H1 (cell line): ENCODE measurements around the gene ZNF747. TPM values are rescaled to one million over a fixed set of nuclear protein-coding genes. Genes with fewer than 3 reads are reported as not detected.

Experiments used
- CTCF ChIA-PET: fragments of 300-600 bp; sonication (Branson Sonifier 250); formaldehyde crosslinking; loops from one replicate; lab custom pipeline; 2021; ENCODE audit not compliant: partially characterized antibody; lab: Charles Lee
- POLR2A ChIA-PET: fragments of 300-600 bp; sonication (Branson Sonifier 250); formaldehyde crosslinking; loops from one replicate; lab custom pipeline; 2021; ENCODE audit warnings: inconsistent platforms; ENCODE audit not compliant: partially characterized antibody; lab: Charles Lee
- DNase-seq, 2 experiments: peaks; one replicate each; pipeline versions ENCODE4 v3.0.0 to v3.0.0-alpha.2; 2010 to 2022; ENCODE audit warnings: low spot score in 2 of 2, low read depth in 1 of 2, mixed read lengths in 1 of 2
- FAIRE-seq: peaks from 2 replicates; lab custom pipeline; 2011; peaks lifted over from hg19 to GRCh38; lab: Jason Lieb, UNC
- H2AFZ ChIP-seq: 2 replicates; pipeline ENCODE4 v1.8.1; 2012; ENCODE audit warnings: low read length, inconsistent platforms
- H2AK5ac ChIP-seq: 2 replicates; pipeline ENCODE4 v1.6.1; 2013; ENCODE audit warnings: low read depth, low read length
- H2BK120ac ChIP-seq: replicated peaks from 2 replicates; pipeline ENCODE3; 2013; ENCODE audit warnings: low read depth, low read length, inconsistent platforms
- H2BK12ac ChIP-seq: 2 replicates; pipeline ENCODE4 v1.6.1; 2013; ENCODE audit warnings: low read depth, low read length
- H2BK15ac ChIP-seq: 2 replicates; pipeline ENCODE4 v1.6.1; 2013; ENCODE audit warnings: low read length
- H2BK20ac ChIP-seq: 2 replicates; pipeline ENCODE4 v1.6.1; 2013; ENCODE audit warnings: low read length
- H2BK5ac ChIP-seq: 2 replicates; pipeline ENCODE4 v1.6.1; 2013; ENCODE audit warnings: low read depth, low read length
- H3K14ac ChIP-seq: 2 replicates; pipeline ENCODE4 v1.6.1; 2013; ENCODE audit warnings: inconsistent platforms; ENCODE audit not compliant: insufficient read length
- H3K18ac ChIP-seq: 2 replicates; pipeline ENCODE4 v1.6.1; 2013; ENCODE audit warnings: low read length; ENCODE audit errors: extremely low read depth
- H3K23ac ChIP-seq: 2 replicates; pipeline ENCODE4 v1.6.1; 2013; ENCODE audit warnings: inconsistent platforms; ENCODE audit not compliant: insufficient read length
- H3K23me2 ChIP-seq: 2 replicates; pipeline ENCODE4 v1.6.1; 2013; ENCODE audit warnings: low read depth, low read length
- H3K27ac ChIP-seq: 2 replicates; pipeline ENCODE4 v1.6.1; 2011; ENCODE audit warnings: low read depth, low read length, inconsistent platforms
- H3K27me3 ChIP-seq, 4 experiments: replicated peaks in 1 of 4; 1 replicate in 1 of 4; 2 replicates in 3 of 4; pipeline versions ENCODE4 v1.6.1 to v1.8.1; 2011 to 2013; ENCODE audit warnings: low read length in 3 of 4, mild to moderate bottlenecking in 3 of 4, inconsistent platforms in 2 of 4, mixed read lengths in 2 of 4, moderate library complexity in 1 of 4; ENCODE audit not compliant: control insufficient read depth in 3 of 4, insufficient read depth in 3 of 4; ENCODE audit errors: extremely low read depth in 1 of 4
- H3K36me3 ChIP-seq, 4 experiments: 2 replicates each; pipeline versions ENCODE4 v1.6.1 to v1.8.1; 2011 to 2013; ENCODE audit warnings: mild to moderate bottlenecking in 4 of 4, low read length in 3 of 4, moderate library complexity in 2 of 4, control low read depth in 1 of 4, inconsistent platforms in 1 of 4; ENCODE audit not compliant: insufficient read depth in 4 of 4, control insufficient read depth in 2 of 4
- H3K4ac ChIP-seq: replicated peaks from 2 replicates; pipeline ENCODE3; 2013; ENCODE audit warnings: low read length, low read depth, mixed read lengths, inconsistent platforms; ENCODE audit not compliant: insufficient read length
- H3K4me1 ChIP-seq, 4 experiments: replicated peaks in 1 of 4; 1 replicate in 1 of 4; 2 replicates in 3 of 4; pipeline versions ENCODE4 v1.6.1 to v1.8.1; 2011 to 2013; ENCODE audit warnings: low read length in 3 of 4, inconsistent platforms in 2 of 4, mixed read lengths in 1 of 4; ENCODE audit not compliant: insufficient read depth in 4 of 4, control insufficient read depth in 3 of 4
- H3K4me2 ChIP-seq, 2 experiments: 2 replicates each; pipeline versions ENCODE4 v1.6.1 to v1.8.1; 2011 to 2013; ENCODE audit warnings: low read depth in 2 of 2, low read length in 2 of 2, control low read depth in 1 of 2, inconsistent platforms in 1 of 2, mild to moderate bottlenecking in 1 of 2; ENCODE audit not compliant: insufficient read depth in 1 of 2
- H3K4me3 ChIP-seq, 4 experiments: fragments of 200-600, 300-600 bp in 1 of 4; sonication (generic), shearing (Covaris generic), sonication (Bioruptor Twin) in 1 of 4; 2 replicates each; pipeline versions ENCODE4 v1.5.1 to v1.8.1; 2011 to 2016; ENCODE audit warnings: low read length in 4 of 4, low read depth in 3 of 4, control low read depth in 2 of 4, inconsistent platforms in 2 of 4, mild to moderate bottlenecking in 2 of 4, mixed read lengths in 1 of 4, moderate library complexity in 1 of 4; ENCODE audit not compliant: insufficient read depth in 2 of 4; ENCODE audit errors: extremely low read depth in 1 of 4
- H3K56ac ChIP-seq: replicated peaks from 2 replicates; pipeline ENCODE3; 2013; ENCODE audit warnings: low read depth, mild to moderate bottlenecking, mixed read lengths, low read length, inconsistent platforms; ENCODE audit not compliant: insufficient read length
- H3K79me1 ChIP-seq: 2 replicates; pipeline ENCODE4 v1.6.1; 2013; ENCODE audit warnings: low read depth, low read length, control low read depth
- H3K79me2 ChIP-seq, 2 experiments: 2 replicates each; pipeline versions ENCODE4 v1.6.1 to v1.8.1; 2012 to 2013; ENCODE audit warnings: low read length in 2 of 2, mild to moderate bottlenecking in 2 of 2, inconsistent platforms in 1 of 2; ENCODE audit not compliant: insufficient read depth in 2 of 2, control insufficient read depth in 1 of 2
- H3K9ac ChIP-seq, 4 experiments: replicated peaks in 1 of 4; 1 replicate in 1 of 4; 2 replicates in 3 of 4; pipeline versions ENCODE4 v1.6.1 to v1.8.1; 2011 to 2013; ENCODE audit warnings: low read depth in 3 of 4, low read length in 3 of 4, control low read depth in 2 of 4, mild to moderate bottlenecking in 2 of 4, moderate library complexity in 2 of 4, inconsistent platforms in 1 of 4; ENCODE audit errors: extremely low read depth in 1 of 4
- H3K9me3 ChIP-seq, 2 experiments: 2 replicates each; pipeline versions ENCODE4 v1.6.1 to v1.8.1; 2012 to 2013; ENCODE audit warnings: mild to moderate bottlenecking in 2 of 2, moderate library complexity in 2 of 2, control low read depth in 1 of 2, inconsistent platforms in 1 of 2, low read depth in 1 of 2, low read length in 1 of 2, mixed read lengths in 1 of 2; ENCODE audit not compliant: insufficient read depth in 2 of 2
- H4K20me1 ChIP-seq, 2 experiments: replicated peaks in 1 of 2; 2 replicates each; pipeline versions ENCODE3 to v1.8.1; 2011 to 2013; ENCODE audit warnings: inconsistent platforms in 2 of 2, low read length in 2 of 2, mild to moderate bottlenecking in 1 of 2; ENCODE audit not compliant: insufficient read depth in 2 of 2, control insufficient read depth in 1 of 2
- H4K5ac ChIP-seq: 2 replicates; pipeline ENCODE4 v1.6.1; 2013; ENCODE audit warnings: low read length, low read depth, mixed read lengths, inconsistent platforms; ENCODE audit not compliant: insufficient read length
- H4K8ac ChIP-seq: 2 replicates; pipeline ENCODE4 v1.8.0; 2013; ENCODE audit warnings: mild to moderate bottlenecking, moderate library complexity, low read length, inconsistent platforms; ENCODE audit not compliant: insufficient read depth; ENCODE audit errors: extremely low read depth
- H4K91ac ChIP-seq: replicated peaks from 2 replicates; pipeline ENCODE3; 2013; ENCODE audit warnings: low read length, mixed read lengths, inconsistent platforms; ENCODE audit not compliant: insufficient read length
- HDAC6 ChIP-seq: IDR thresholded peaks from one replicate; pipeline ENCODE4 v1.7.1; 2012; ENCODE audit warnings: low read depth, mild to moderate bottlenecking, inconsistent platforms, low read length, moderate library complexity
- KDM1A ChIP-seq: fragments of 200-600, 300-600 bp; sonication (generic); IDR thresholded peaks from 2 replicates; pipeline ENCODE4 v1.7.1; 2016; ENCODE audit warnings: mild to moderate bottlenecking, low read length, borderline replicate concordance
- RAD21 ChIP-seq, 2 experiments: IDR thresholded peaks in 1 of 2; conservative IDR thresholded peaks in 1 of 2; 2 replicates each; pipeline ENCODE4 v1.6.1; 2011; ENCODE audit warnings: low read depth in 2 of 2, low read length in 2 of 2, improper control_type of control experiment in 1 of 2, inconsistent platforms in 1 of 2, mild to moderate bottlenecking in 1 of 2, moderate library complexity in 1 of 2
- SIN3A ChIP-seq, 2 experiments: IDR thresholded peaks in 1 of 2; conservative IDR thresholded peaks in 1 of 2; 2 replicates each; pipeline ENCODE4 v1.6.1; 2011 to 2012; ENCODE audit warnings: low read length in 2 of 2, improper control_type of control experiment in 1 of 2, low read depth in 1 of 2, mild to moderate bottlenecking in 1 of 2
- SUZ12 ChIP-seq: fragments of 200-600 bp; sonication (generic); IDR thresholded peaks from 2 replicates; pipeline ENCODE4 v1.6.1; 2012; ENCODE audit warnings: mild to moderate bottlenecking, inconsistent platforms, low read length, moderate library complexity, mixed read lengths
- TCF12 ChIP-seq: IDR thresholded peaks from 2 replicates; pipeline ENCODE4 v1.6.1; 2011; ENCODE audit warnings: low read depth, mild to moderate bottlenecking, low read length
- YY1 ChIP-seq: IDR thresholded peaks from 2 replicates; pipeline ENCODE4 v1.6.1; 2011; ENCODE audit warnings: low read depth, mild to moderate bottlenecking, low read length
- WGBS, 2 experiments: shearing (Covaris generic) in 1 of 2; methylation state at CpG; one replicate each; pipeline versions ENCODE4 v1.1.6 to v1.1.7; 2013 to 2015; ENCODE audit warnings: low lambda C conversion rate in 2 of 2, mixed read lengths in 2 of 2, inconsistent platforms in 1 of 2, low coverage in 1 of 2, missing lambda C conversion rate in 1 of 2; ENCODE audit not compliant: insufficient replicate concordance in 2 of 2, insufficient coverage in 1 of 2, insufficient read length in 1 of 2; ENCODE audit errors: extremely low coverage in 1 of 2, missing lambda C conversion rate in 1 of 2; 5-methylcytosine and 5-hydroxymethylcytosine counted together
- polyA plus RNA-seq, 7 experiments: library from polyadenylated mRNA; depleted of rRNA in 3 of 7; stranded (reverse) in 5 of 7; unstranded in 2 of 7; fragments of >200 nt in 5 of 7; fragments of 200-250 nt in 2 of 7; gene quantifications; 1 replicate in 5 of 7; 2 replicates in 1 of 7; 4 replicates in 1 of 7; pipeline versions ENCODE4 v1.2.1 to v1.2.3, GENCODE V29; 2011 to 2013; ENCODE audit warnings: missing spikeins in 2 of 7, mixed read lengths in 2 of 7
- total RNA-seq: library from RNA; stranded (reverse); fragmentation: NEBNext Ultra II Directional; extraction: Animal tissue kit (Norgen Biotek cat#: 25700); gene quantifications from 2 replicates; pipeline ENCODE4 v1.2.1, GENCODE V29; 2021
- TF ChIP-seq, protein P1 (sequence below): IDR thresholded peaks from 2 replicates; pipeline ENCODE4 v1.6.1; 2011; ENCODE audit warnings: low read depth, mild to moderate bottlenecking, low read length; ENCODE audit not compliant: insufficient read depth

The ZNF747 gene
- total and polyA plus RNA-seq, 2 of the 8 experiments (the other 6 are each of a cell fraction or from before 2014, with no cell fraction given), result 9.9 to 10.3 TPM

DNA sequence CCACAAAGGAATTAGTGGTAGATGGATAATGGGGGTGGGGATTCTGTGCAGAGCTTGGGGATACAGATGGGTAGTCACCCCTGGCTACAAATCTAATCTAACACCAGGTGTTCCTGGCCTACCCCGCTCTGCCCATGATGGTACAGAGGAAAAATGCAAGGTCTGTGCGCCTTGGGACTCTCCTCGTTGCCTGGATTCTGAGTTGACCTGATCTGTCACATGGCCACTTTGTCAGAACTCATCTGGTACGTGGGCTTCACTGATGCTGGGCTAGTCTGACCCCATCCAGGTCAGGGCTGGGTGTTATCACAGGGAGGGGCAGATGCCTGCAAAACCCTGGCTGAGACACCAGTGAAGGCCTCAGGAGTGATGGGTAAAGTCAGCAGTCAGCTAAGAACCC, 18.3 kb upstream of the ZNF747 start:
- DNase-seq (no peak), FAIRE-seq (no peak)
- no peak overlapping the region for H3K56ac ChIP-seq
- no peaks in the 10 kb centered on the region for H3K9me3 ChIP-seq
- H3K79me1 ChIP-seq, result no peaks in the 10 kb centered on the region
- no peaks in the 10 kb centered on the region for H3K79me2 ChIP-seq
- H3K27ac ChIP-seq, result no peak overlapping the region
- no peak overlapping the region for H2BK12ac ChIP-seq
- ChIA-PET CTCF (interaction anchor here (0.6 to 3.8 kb wide), 3 partner anchors 9 to 17 kb away, joined by 3 to 12 read pairs (median 3); partner anchors contain the start of gene ZNF747), POLR2A (interaction anchor here (0.6 to 6.7 kb wide), 4 partner anchors 9 to 23 kb away, joined by 4 to 40 read pairs (median 5); partner anchors contain the start of gene ZNF747)
- no peak overlapping the region for H4K91ac ChIP-seq
- no peak overlapping the region for H3K4ac ChIP-seq
- peaks cover 5% of the 10 kb centered on the region; the same call in 1 of the 2 replicates for H3K23me2 ChIP-seq
- no peak overlapping the region for H3K4me3 ChIP-seq
- no peak overlapping the region for H2BK20ac ChIP-seq
- no peak overlapping the region for H3K18ac ChIP-seq
- 0 out of 2 replicates have a peak overlapping the region, but pooled peaks have one; percentile 26 for H2BK5ac ChIP-seq
- H4K8ac ChIP-seq, result no peak overlapping the region
- no peak overlapping the region for H3K9ac ChIP-seq
- 91% methylated on average over 4 of the region's 4 CpGs; no CpG with 5 or more reads in 1 of the 2 experiments for WGBS, 2 experiments
- no peak overlapping the region for H2BK15ac ChIP-seq
- no peaks in the 10 kb centered on the region for H3K27me3 ChIP-seq
- H3K23ac ChIP-seq, result no peak overlapping the region
- H4K5ac ChIP-seq, result no peak overlapping the region
- peaks cover 0 to 4% of the 10 kb centered on the region in 2 experiments for H4K20me1 ChIP-seq
- no peak overlapping the region for H2BK120ac ChIP-seq
- no peak overlapping the region for H3K4me2 ChIP-seq
- no peak overlapping the region for H2AFZ ChIP-seq
- H3K4me1 ChIP-seq, result peaks cover 5 to 14% (median 7%) of the 10 kb centered on the region in 4 experiments
- H3K14ac ChIP-seq, result no peak overlapping the region
- H2AK5ac ChIP-seq, result no peak overlapping the region
- H3K36me3 ChIP-seq, result peaks cover 3 to 8% (median 5%) of the 10 kb centered on the region in 4 experiments; a peak in 4 of 8 replicates
- TF ChIP-seq SUZ12, result no peak
- TF ChIP-seq KDM1A, result no peak
- no peak for TF ChIP-seq HDAC6
- TF ChIP-seq SIN3A (conservative IDR thresholded peaks at IDR 0.05 in 1 of 2, IDR thresholded peaks at IDR 0.05 in 1 of 2; ENCODE audit: low read depth in 1 of 2, low read length in 2 of 2), result no peak
- no peak for TF ChIP-seq YY1
- TF ChIP-seq, protein P1, sequence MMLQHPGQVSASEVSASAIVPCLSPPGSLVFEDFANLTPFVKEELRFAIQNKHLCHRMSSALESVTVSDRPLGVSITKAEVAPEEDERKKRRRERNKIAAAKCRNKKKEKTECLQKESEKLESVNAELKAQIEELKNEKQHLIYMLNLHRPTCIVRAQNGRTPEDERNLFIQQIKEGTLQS, result no peak
- TF ChIP-seq RAD21 (IDR thresholded peaks at IDR 0.05 in 1 of 2, conservative IDR thresholded peaks at IDR 0.05 in 1 of 2; ENCODE audit: low read depth in 2 of 2, low read length in 2 of 2), result no peak
- no peak for TF ChIP-seq TCF12
